Calu3 (cell line): ENCODE measurements around the gene DAAM1. TPM values are rescaled to one million over a fixed set of nuclear protein-coding genes. Genes with fewer than 3 reads are reported as not detected.

Experiments
- BruUV-seq: library from RNA; stranded (reverse); fragments of 400-500 nt; replicated peaks from 2 replicates; lab custom pipeline; 2021; lab: Mats Ljungman, UMichigan
- CTCF ChIA-PET: fragments of 300-600 bp; sonication (Branson Sonifier 250); formaldehyde crosslinking; loops from one replicate; lab custom pipeline; 2022; ENCODE audit warnings: antibody characterized with exemption; lab: Charles Lee
- DNase-seq: peaks from one replicate; pipeline ENCODE4 v3.0.0; 2022
- H3K27ac Mint-ChIP-seq: one replicate; pipeline ENCODE4 v1.8.0; 2022; ENCODE audit warnings: mixed read lengths; ENCODE audit not compliant: unreplicated experiment
- H3K27me3 Mint-ChIP-seq: one replicate; pipeline ENCODE4 v1.8.0; 2022; ENCODE audit warnings: mixed read lengths; ENCODE audit not compliant: unreplicated experiment
- H3K36me3 Mint-ChIP-seq: one replicate; pipeline ENCODE4 v1.8.0; 2022; ENCODE audit warnings: mild to moderate bottlenecking, moderate library complexity, mixed read lengths; ENCODE audit not compliant: insufficient read depth, unreplicated experiment
- H3K4me1 Mint-ChIP-seq: one replicate; pipeline ENCODE4 v1.8.0; 2022; ENCODE audit warnings: mild to moderate bottlenecking, low read depth, mixed read lengths; ENCODE audit not compliant: unreplicated experiment
- H3K4me3 Mint-ChIP-seq: one replicate; pipeline ENCODE4 v1.8.0; 2022; ENCODE audit warnings: mild to moderate bottlenecking, low read depth, moderate library complexity, mixed read lengths; ENCODE audit not compliant: unreplicated experiment
- H3K9me3 Mint-ChIP-seq: one replicate; pipeline ENCODE4 v1.8.0; 2022; ENCODE audit warnings: low read depth, mixed read lengths; ENCODE audit not compliant: unreplicated experiment
- CTCF ChIP-seq: fragments of 200-600 bp; IDR thresholded peaks from one replicate; pipeline ENCODE4 v1.8.0; 2022; ENCODE audit warnings: antibody characterized with exemption; ENCODE audit not compliant: unreplicated experiment
- intact Hi-C: fragments of 100-400 bp; cut with micrococcal nuclease; formaldehyde crosslinking; loops from one replicate; pipeline ENCODE4 v1.10.0; 2022; ENCODE audit not compliant: unreplicated experiment
- total RNA-seq: library from RNA; stranded (reverse); gene quantifications from 2 replicates; pipeline ENCODE4 v1.2.3, GENCODE V29; 2022

The DAAM1 gene
- total RNA-seq, 1 experiment from 2014 or later: 28.9 TPM

- Mint-ChIP-seq H3K27me3 (no peaks in the 10 kb centered on the region), H3K4me3 (no peak overlapping the region), H3K27ac (no peak overlapping the region), H3K4me1 (no peaks in the 10 kb centered on the region), H3K36me3 (no peaks in the 10 kb centered on the region), H3K9me3 (no peaks in the 10 kb centered on the region)
- CTCF ChIA-PET: interaction anchor here (0.6 to 0.7 kb wide), 2 partner anchors 13 to 768 kb away, joined by 3 to 4 read pairs; no protein-coding TSS in a partner anchor
- intact Hi-C loops: no loop called here
- no peak for TF ChIP-seq CTCF
- BruUV-seq: no TSS peak
- no peak for DNase-seq
These were observed 130.4 kb downstream of the DAAM1 start for GRCh38 chr14:59318908-59319307.

GRCh38 chr14:59320361-59320760 is 131.9 kb downstream of the DAAM1 start:
- Mint-ChIP-seq H3K27me3 (no peaks in the 10 kb centered on the region), H3K9me3 (no peaks in the 10 kb centered on the region), H3K27ac (no peak overlapping the region), H3K4me1 (no peaks in the 10 kb centered on the region), H3K36me3 (no peaks in the 10 kb centered on the region), H3K4me3 (no peak overlapping the region)
- no peak for DNase-seq
- intact Hi-C loops: loop anchor here (5.0 kb wide), 1 partner anchor 43 kb away; no protein-coding TSS in a partner anchor
- CTCF ChIA-PET: no interaction called here
- BruUV-seq: no TSS peak
- TF ChIP-seq CTCF: no peak

- BruUV-seq: no TSS peak
- no peaks in the 10 kb centered on the region for H3K27me3 Mint-ChIP-seq
- no peak for DNase-seq
- no peak for TF ChIP-seq CTCF
- H3K27ac Mint-ChIP-seq: no peak overlapping the region
- H3K4me1 Mint-ChIP-seq: no peaks in the 10 kb centered on the region
- CTCF ChIA-PET: no interaction called here
- H3K4me3 Mint-ChIP-seq: no peak overlapping the region
- intact Hi-C loops: loop anchor here (5.0 kb wide), 1 partner anchor 44 kb away; no protein-coding TSS in a partner anchor
- H3K36me3 Mint-ChIP-seq: no peaks in the 10 kb centered on the region
- no peaks in the 10 kb centered on the region for H3K9me3 Mint-ChIP-seq
These were observed 132.5 kb downstream of the DAAM1 start for GRCh38 chr14:59320763-59321625.

GRCh38 chr14:59321626-59321949 is 133.1 kb downstream of the DAAM1 start:
- CTCF ChIA-PET: no interaction called here
- H3K36me3 Mint-ChIP-seq: no peaks in the 10 kb centered on the region
- no peaks in the 10 kb centered on the region for H3K4me1 Mint-ChIP-seq
- H3K27me3 Mint-ChIP-seq: no peaks in the 10 kb centered on the region
- H3K4me3 Mint-ChIP-seq: no peak overlapping the region
- intact Hi-C loops: loop anchor here (5.0 kb wide), 1 partner anchor 44 kb away; no protein-coding TSS in a partner anchor
- no peak overlapping the region for H3K27ac Mint-ChIP-seq
- peak; percentile 48 for DNase-seq
- no peak for TF ChIP-seq CTCF
- BruUV-seq: no TSS peak
- H3K9me3 Mint-ChIP-seq: no peaks in the 10 kb centered on the region
